ENCODE measurements around the gene UNC119B.

The UNC119B gene

GRCh38 chr12:120741476-120742421 is 31.5 kb downstream of the UNC119B start:
- DNase-seq = no peak

- no peak for DNase-seq
Measured at GRCh38 chr12:120744922-120745493, 34.8 kb downstream of the UNC119B start.

- DNase-seq = no peak
Measured at GRCh38 chr12:120748242-120748641, 38.0 kb downstream of the UNC119B start.

DNA sequence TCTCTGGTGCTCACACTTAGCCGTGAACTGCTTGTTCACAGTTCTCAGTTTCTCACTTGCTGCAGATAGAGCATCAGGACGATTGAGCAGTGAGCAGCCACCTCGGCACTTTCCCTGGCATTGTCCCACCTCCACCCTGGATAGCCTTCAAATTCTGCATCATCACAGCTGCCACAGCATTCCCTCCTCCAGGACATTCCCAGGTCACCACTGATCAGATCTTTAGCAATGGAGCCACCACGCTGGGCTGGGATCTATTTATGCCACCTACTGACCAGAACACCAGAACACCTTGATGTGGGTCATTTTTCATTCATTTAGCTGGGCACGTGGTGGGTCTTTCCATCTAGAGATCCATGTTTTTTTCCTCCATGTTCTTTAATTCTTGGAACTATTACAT is 39.0 kb downstream of the UNC119B start:
- DNase-seq = no peak

GRCh38 chr12:120750806-120751205 is 40.5 kb downstream of the UNC119B start:
- no peak for DNase-seq

- DNase-seq = no peak
Measured at GRCh38 chr12:120751389-120751788, 41.1 kb downstream of the UNC119B start.

- no peak for DNase-seq
Measured at GRCh38 chr12:120754792-120755191, 44.5 kb downstream of the UNC119B start.

DNA sequence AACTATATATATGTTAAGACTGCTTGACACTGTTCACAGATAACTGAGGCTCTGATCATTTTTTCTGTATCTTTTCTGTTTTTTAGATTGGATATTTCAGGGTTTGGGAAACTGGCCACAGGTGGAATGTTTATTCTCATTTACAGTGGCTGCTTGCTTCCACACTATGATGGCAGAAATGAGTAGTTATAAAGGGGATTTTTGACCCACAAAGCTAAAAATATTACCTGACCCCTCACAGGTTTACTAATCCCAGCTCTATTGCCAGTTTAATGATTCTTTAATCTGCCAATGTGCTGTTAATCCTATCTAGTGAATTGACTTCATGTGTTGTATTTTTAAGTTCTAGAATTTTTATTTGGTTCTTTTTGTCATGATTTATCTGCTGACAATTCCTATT is 45.0 kb downstream of the UNC119B start:
- DNase-seq = no peak

- DNase-seq = no peak
Measured at GRCh38 chr12:120757226-120757742, 47.0 kb downstream of the UNC119B start.

DNA sequence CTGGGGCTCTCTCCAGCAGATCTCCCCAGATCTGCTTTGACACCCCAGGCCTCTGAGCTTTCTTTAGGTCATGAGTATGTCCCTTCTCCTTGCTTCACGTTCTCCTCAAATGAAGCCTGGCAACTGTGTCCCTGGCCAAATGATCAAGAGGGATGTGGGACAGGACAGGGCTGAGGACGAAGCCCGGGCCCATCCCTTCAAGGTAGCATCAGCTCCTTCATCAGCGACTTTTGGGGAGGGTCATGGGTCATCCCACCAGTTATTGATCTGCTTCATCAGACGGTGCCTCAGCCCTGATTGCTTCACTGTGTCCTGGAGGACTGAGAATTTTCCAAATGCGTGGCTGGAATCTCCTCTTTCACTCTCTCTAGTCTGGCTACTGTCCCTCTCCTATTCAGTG is 47.7 kb downstream of the UNC119B start:
- no peak for DNase-seq

- no peak for DNase-seq
Measured at GRCh38 chr12:120758798-120759590, 48.7 kb downstream of the UNC119B start.

DNA sequence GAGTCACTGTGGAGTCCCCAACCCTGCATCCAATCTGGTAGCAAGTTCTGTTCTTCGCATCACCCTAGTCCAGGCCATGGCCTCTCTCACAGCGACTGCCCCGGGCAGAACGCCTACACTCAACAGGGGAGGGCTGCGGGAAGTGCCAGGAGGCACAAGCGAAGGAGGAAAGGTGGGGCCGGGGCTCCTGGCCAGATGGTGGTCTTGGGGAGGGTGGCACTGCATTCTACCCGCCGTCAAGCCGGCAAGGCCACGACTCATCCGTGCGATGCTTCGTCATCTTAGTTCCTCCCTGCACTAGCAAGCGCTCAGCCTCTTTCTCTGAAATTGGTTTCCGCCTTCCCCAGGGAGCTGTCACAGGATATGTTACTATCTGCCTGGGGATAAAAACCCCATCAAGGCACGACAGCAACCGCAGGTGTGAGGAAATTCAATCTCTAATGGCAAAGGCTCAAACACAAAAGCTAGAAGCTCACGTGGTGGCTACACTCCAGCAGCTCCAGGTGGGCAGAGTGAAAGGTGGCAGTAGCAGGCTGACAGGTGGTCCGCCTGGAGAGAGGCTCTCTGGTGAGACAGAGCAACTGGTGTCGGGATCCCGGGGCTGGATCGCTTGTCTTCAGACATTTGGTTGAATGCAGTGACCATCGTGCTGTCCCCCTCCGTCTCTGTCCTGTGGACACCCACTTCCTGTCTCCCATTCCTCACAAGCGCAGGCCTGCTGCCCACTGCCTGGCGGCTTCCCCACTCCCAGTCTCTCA is 49.5 kb downstream of the UNC119B start:
- no peak for DNase-seq

GRCh38 chr12:120760349-120761254 is 50.3 kb downstream of the UNC119B start:
- DNase-seq = no peak

DNA sequence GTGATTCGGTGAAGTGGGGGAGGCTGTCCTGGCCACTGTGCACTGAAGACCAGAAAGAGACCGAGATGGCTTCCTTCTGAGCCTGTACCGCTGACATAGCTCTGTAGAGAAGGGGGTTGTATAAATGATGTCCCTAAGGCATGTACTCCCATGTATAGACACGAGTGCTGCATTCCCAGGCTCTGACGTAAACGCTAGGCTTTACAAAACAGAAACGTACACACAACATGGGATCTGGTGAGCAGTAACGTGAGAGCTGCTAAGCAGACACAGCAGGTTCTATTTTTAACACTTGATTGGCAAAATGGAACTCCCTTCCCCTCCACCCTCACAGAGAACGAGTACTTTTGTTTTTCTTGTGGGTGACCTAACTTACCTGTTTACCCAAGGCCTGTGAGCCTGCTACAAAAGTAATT is 51.3 kb downstream of the UNC119B start:
- no peak for DNase-seq

DNA sequence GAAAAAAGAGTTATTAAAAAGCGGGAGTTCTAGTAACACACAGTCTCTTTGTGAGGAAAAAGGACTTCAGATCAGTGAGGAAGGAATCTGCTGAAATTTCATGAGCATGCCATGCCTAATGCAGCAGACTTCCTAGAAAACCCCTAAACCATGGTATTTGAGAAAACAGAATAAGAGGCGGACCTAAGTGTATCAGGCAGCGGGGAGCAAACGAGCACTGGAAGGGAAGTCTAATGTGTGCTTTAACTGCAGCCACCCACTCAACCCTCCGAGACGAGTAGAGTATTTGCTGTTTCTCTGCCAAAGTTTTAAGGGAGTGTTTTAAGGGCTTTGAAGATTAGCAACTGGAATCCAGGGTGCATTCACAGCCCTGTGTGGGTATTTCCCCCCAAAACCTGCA is 51.8 kb downstream of the UNC119B start:
- DNase-seq = no peak

GRCh38 chr12:120763250-120763649 is 53.0 kb downstream of the UNC119B start:
- DNase-seq = no peak

- no peak for DNase-seq
Measured at GRCh38 chr12:120764816-120765215, 54.6 kb downstream of the UNC119B start.

GRCh38 chr12:120766566-120766965 is 56.3 kb downstream of the UNC119B start:
- DNase-seq = no peak

GRCh38 chr12:120767071-120768024 is 57.1 kb downstream of the UNC119B start:
- no peak for DNase-seq

DNA sequence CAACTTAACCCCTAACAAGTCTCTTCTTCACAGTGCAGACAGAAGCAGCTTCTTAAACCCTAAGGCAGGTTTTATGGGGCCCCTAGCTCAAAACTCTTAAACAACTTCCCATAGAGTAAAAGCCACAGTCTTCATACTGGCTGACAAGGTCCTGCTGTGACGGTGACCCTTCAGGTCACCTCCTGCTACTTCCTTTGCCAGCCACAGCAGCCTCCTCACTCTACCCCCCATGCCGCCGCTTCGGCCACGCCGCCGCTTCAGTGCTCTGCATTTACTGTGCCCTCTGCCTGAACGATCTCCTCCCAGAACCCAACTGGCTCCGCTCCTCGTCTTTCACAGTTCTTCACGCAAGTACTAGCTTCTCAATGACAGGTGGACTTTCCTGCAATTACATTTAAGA is 60.8 kb downstream of the UNC119B start:
- no peak for DNase-seq

Data from effector CD4-positive, alpha-beta T cell (primary cell).